CD4-positive, alpha-beta T cell treated with Interferon alpha-2 for 1 hour (primary cell): ENCODE data around the gene DMD.
"Not testable (repeated sequence)": the region's sequence is repeated elsewhere in the genome, so short reads cannot be mapped to it uniquely, and the experiment has no call there.

Experiments used
- DNase-seq, 2 donors: peaks; one replicate each; pipeline ENCODE4 v3.0.0-alpha.2; 2020 to 2022

DMD gene

GRCh38 chrX:31487951-31488350, 1723.4 kb downstream of the DMD start:
- DNase-seq: no peak

GRCh38 chrX:31483336-31483735, 1728.0 kb downstream of the DMD start:
- DNase-seq: no peak

- no peak for DNase-seq
These were observed 1730.7 kb downstream of the DMD start for GRCh38 chrX:31480696-31481095.

DNA sequence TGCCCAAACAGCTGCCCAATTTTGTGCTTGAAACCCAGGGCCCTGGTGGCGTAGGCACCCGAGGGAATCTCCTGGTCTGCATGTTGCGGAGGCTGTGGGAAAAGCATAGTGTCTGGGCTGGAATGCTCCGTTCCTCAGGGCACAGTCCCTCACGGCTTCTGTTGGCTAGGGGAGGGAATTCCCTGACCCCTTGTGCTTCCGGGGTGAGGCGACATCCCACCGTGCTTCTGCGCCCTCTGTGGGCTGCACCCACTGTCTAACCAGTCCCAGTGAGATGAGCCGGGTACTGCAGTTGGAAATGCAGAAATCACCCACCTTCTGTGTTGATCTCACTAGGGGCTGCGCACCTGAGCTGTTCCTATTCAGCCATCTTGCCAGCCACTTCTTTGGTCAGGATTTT, 1740.1 kb downstream of the DMD start:
- DNase-seq: no peak

DNA sequence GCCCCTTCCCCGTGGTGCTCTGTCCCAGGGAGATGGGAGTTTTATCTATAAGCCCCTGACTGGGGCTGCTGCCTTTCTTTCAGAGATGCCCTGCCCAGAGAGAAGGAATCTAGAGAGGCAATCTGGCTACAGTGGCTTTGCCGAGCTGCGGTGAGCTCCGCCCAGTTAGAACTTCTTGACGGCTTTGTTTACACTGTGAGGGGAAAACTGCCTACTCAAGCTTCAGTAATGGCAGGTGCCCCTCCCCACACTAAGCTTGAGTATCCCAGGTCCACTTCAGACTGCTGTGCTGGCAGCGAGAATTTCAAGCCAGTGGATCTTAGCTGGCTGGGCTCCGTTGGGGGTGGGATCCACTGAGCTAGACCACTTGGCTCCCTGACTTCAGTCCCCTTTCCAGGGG, 1740.6 kb downstream of the DMD start:
- DNase-seq: not testable (repeated sequence)

DNA sequence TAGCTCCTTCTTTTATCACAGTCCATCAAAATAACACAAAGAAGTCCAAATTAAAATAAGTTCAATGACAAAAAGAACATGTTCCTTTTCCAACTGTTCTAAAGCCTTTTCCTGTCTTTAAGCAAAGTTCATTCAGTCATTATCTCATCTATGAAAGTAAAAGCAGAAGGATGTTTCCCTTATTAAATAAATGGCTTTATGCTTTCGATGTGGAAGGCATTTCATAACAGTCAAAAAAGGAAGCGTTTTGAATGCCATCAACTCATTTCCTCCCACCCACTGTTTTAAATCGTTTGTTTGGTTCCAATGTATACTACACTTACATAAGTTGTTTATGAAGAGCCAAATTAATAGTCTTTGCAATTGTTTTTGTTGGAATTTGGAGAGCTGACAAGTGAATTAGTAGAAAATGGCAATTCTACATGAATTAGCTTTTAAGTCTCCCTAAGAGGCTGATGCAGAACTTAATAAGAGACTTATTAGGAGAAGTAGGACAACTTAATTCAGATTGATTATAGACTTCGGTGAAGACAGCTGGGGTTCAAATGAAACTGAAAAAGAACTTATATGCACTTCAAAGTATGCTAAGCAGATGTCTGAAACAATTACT, 1746.9 kb downstream of the DMD start:
- DNase-seq: no peak

DNA sequence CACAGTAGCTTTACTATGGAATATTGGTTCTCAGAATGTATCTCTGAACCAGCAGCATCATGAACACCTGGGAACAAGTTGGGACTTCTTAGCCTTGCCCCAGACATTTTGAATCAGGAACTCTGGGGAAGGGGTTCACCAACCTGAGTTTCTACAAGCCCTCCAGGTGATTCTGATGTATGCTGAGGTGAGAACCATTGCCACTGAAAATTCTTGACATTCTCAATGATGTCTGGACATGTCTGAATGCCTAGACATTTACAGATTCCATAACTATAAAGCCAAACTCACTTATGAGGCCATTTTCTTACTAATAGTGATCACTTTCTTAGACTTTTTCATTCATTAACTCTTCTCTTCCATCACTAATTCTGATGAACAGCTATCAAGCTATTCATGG, 1750.1 kb downstream of the DMD start:
- DNase-seq: no peak

GRCh38 chrX:31459361-31459760, 1752.0 kb downstream of the DMD start:
- no peak for DNase-seq

- DNase-seq: no peak
These were observed 1761.4 kb downstream of the DMD start for GRCh38 chrX:31449965-31450364.

DNA sequence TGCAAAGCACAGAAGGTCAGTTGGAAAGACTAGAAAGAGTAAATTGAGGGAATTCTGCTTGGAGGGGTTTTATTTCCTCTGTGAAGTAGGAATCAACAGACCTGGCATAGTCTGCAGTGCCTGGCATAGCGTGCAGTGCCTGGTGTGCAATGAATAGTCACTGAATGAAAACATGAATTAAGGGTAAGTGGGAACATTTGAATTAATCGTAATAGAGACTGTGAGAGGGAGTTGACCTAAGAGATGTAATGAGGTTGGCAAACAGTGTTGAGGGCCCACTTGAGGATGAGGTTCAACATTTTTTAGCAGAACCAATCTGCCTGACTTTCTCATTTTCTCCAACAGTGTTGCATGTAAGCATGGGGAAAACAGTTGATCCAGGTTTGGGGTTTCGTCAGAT, 1762.3 kb downstream of the DMD start:
- DNase-seq: no peak

DNA sequence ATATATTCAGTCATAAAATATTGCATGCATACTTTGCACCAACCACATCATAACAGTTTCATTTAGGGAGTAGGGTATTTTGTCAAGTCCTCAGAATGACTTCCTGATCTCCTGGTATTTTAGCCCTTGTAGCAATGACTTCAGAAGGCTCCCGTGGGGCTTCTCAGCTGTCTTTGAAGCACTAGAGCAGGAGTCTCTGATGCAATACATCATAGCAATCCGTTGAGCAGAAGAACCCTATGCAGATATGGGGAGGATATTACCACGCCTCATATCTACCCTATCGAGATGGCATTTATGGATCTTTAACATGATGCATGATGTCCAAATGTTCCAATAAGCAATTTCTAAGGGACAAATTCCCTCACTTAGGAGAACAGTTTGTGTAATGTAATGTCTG, 1765.8 kb downstream of the DMD start:
- DNase-seq: no peak

DNA sequence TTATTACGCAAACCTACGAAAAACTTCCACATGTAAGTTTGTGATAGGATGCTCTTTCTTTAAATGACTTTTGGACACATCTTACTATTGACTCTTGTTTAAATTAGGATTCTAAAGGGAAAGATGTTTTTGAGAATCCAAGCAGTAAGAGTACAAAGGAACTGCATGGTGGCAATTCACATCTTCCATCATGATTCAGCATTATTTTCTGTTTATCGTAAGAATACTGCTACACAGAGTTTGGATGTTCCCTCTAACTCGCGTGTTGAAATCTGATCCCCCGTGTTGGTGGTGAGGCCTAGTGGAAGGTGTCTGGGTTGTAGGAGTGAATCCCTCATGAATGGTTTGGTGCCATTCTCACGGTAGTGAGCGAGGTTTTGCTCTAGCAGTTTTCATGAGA, 1767.7 kb downstream of the DMD start:
- no peak for DNase-seq

- DNase-seq: no peak
These were observed 1770.8 kb downstream of the DMD start for GRCh38 chrX:31440546-31440945.

GRCh38 chrX:31436424-31436823, 1774.9 kb downstream of the DMD start:
- DNase-seq: no peak

DNA sequence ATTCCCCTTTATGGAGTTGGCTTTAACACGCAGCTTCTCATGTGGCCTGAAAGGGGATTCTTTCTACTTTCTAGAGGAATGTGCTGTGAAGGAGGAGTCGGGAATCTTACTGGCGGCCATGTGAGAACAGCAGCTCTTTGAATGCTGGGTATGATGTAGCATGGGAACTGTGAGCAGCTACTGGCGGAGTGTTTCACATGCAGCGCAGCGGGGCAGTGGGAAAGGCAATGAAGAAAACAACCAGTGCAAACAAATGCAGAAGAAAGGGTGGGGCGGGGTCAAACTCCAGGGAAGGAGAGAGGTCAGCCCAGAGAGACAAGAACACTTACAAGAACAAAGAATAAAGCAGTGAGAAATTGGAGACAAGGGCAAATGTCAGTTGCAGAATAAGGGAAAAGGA, 1775.8 kb downstream of the DMD start:
- no peak for DNase-seq

DNA sequence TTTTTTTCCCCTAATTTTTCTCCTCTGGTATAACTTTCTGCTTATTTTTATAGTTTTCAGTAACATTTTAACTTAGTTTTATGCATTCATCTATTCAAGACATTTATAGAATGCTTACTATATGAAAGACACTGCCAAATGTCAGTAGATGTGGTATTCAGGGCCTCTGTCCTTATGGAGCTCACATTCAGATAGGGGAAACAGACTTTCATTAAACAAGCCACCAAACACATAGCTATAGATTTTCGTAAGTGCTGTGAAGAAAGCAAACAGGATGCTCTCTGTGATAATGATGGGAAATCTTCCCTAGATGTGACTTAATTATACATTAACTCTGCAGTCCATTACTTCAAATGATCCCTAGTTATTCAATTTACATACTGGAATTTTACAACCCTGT, 1777.5 kb downstream of the DMD start:
- DNase-seq: no peak

GRCh38 chrX:31429915-31430314, 1781.4 kb downstream of the DMD start:
- no peak for DNase-seq

DNA sequence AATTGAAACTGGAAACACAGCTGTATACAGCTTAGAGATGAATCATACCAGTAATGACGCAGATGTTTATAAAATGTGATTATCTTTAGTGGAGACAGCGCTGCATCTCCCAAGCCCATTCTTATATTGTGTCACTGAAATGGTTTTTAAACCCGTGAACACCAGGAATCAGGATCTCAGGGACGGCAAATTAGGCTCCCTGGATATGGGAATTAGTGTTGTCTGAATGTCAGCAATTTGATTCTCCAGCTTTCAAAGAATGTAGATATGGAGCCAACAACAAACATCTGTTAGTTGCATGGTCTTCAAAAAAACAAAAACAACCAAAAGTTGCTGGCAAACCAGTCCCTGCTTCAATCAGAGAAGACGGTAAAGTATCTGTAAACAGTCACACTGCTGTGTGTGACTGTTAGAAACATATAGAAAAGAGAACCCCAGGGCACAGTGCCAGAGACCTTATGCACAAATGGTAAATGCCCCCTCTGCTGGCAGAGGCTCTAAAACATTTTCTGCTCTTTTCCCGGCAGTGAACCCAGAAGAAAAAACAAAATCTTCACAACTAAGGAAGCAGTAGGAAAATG, 1787.7 kb downstream of the DMD start:
- DNase-seq: no peak

GRCh38 chrX:31421441-31421840, 1789.9 kb downstream of the DMD start:
- no peak for DNase-seq

- no peak for DNase-seq
These were observed 1790.6 kb downstream of the DMD start for GRCh38 chrX:31420711-31421151.

DNA sequence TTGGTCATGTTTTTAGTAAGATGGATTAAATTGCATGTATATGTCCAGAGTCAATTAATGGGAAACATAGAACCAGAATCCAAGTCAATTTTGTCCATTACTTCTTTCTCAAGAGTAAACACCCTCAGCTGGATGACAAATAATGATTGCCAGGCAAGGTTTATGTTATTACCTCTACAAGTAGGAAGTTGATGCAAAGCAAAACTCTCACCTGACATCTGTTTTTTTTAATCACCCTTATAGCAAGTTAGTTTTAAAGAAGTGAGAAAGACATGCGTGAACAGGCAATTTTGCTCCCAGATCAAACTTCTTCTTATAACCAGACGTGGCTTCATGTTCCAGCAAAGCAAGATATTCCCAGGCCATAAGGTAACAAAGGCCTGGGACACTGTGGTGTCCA, 1791.0 kb downstream of the DMD start:
- DNase-seq: no peak

DNA sequence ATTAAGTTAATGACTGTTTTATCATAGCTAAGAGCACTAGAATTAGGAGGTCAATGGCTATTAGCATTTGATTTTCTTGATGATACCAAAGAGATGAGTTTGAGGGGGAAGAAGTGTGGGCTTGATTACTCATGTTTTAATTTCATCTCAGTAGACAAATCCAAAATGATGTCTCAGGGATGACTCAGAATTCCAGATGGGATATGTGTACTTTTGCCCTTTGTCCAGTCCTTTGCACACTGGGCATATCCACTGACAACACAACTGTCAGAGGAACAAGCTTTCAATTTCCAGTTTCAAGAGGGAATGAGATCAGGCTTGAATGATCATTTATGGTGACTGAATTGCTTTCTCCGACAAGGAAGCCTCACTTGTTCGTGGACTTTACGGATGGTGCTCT, 1814.2 kb downstream of the DMD start:
- DNase-seq: no peak

DNA sequence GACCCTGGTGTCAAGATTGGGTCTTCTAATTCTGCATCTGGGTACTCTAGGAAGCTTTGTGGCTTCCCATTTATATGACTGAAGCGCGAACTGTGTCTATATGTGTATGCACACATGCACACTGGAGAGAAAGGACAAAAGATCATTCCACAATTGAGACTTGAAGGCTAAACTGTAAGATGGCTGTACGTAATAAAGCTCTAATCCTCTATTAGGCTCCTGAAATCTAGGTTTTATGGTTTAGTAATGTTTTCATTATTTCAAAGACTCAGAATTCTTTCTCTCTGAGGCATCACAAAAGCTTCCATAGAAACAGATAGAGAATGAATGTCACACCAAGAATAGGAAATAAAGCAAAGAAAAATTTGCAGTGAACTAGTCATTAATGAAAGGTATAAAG, 1818.8 kb downstream of the DMD start:
- DNase-seq: no peak

- no peak for DNase-seq
These were observed 1822.4 kb downstream of the DMD start for GRCh38 chrX:31388946-31389345.

GRCh38 chrX:31384471-31384870, 1826.9 kb downstream of the DMD start:
- DNase-seq: no peak
